Activated CD4-positive, alpha-beta memory T cell treated with anti-CD3 and anti-CD28 coated beads for 36 hours (primary cell): ENCODE results near the gene HTATSF1. TPM values are rescaled to one million over a fixed set of nuclear protein-coding genes. Genes with fewer than 3 reads are reported as not detected.

Experiments used
- CTCF ChIA-PET: fragments of 350-600 bp; sonication (Branson Sonifier 250); formaldehyde crosslinking; loops from one replicate; lab custom pipeline; 2021; ENCODE audit warnings: antibody characterized with exemption, inconsistent platforms; lab: Charles Lee
- POLR2A ChIA-PET: fragments of 350-600 bp; sonication (Branson Sonifier 250); formaldehyde crosslinking; loops from one replicate; lab custom pipeline; 2021; ENCODE audit warnings: antibody characterized with exemption; lab: Charles Lee
- DNase-seq: peaks from one replicate; pipeline ENCODE4 v3.0.0-alpha.2; 2020
- H3K27ac Mint-ChIP-seq: one replicate; pipeline ENCODE4 v1.8.0; 2021; ENCODE audit warnings: mixed read lengths
- H3K27me3 Mint-ChIP-seq: one replicate; pipeline ENCODE4 v1.8.0; 2021; ENCODE audit warnings: mixed read lengths
- H3K36me3 Mint-ChIP-seq: one replicate; pipeline ENCODE4 v1.8.0; 2021; ENCODE audit warnings: mixed read lengths
- H3K4me1 Mint-ChIP-seq: one replicate; pipeline ENCODE4 v1.8.0; 2021; ENCODE audit warnings: low read depth, mixed read lengths
- H3K4me3 Mint-ChIP-seq: one replicate; pipeline ENCODE4 v1.8.0; 2021; ENCODE audit warnings: mild to moderate bottlenecking, mixed read lengths
- H3K9me3 Mint-ChIP-seq: one replicate; pipeline ENCODE4 v1.8.0; 2021; ENCODE audit warnings: mixed read lengths
- intact Hi-C: fragments of 100-400 bp; cut with micrococcal nuclease; formaldehyde crosslinking; loops from one replicate; pipeline ENCODE4 v1.15.1; 2023
- total RNA-seq, 2 experiments: library from RNA; stranded (reverse); gene quantifications; one replicate each; pipeline ENCODE4 v1.2.3, GENCODE V29; 2021

HTATSF1 gene, protein sequence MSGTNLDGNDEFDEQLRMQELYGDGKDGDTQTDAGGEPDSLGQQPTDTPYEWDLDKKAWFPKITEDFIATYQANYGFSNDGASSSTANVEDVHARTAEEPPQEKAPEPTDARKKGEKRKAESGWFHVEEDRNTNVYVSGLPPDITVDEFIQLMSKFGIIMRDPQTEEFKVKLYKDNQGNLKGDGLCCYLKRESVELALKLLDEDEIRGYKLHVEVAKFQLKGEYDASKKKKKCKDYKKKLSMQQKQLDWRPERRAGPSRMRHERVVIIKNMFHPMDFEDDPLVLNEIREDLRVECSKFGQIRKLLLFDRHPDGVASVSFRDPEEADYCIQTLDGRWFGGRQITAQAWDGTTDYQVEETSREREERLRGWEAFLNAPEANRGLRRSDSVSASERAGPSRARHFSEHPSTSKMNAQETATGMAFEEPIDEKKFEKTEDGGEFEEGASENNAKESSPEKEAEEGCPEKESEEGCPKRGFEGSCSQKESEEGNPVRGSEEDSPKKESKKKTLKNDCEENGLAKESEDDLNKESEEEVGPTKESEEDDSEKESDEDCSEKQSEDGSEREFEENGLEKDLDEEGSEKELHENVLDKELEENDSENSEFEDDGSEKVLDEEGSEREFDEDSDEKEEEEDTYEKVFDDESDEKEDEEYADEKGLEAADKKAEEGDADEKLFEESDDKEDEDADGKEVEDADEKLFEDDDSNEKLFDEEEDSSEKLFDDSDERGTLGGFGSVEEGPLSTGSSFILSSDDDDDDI
- 10 to 100 TPM; 49.4 to 53.4 TPM for total RNA-seq

DNA sequence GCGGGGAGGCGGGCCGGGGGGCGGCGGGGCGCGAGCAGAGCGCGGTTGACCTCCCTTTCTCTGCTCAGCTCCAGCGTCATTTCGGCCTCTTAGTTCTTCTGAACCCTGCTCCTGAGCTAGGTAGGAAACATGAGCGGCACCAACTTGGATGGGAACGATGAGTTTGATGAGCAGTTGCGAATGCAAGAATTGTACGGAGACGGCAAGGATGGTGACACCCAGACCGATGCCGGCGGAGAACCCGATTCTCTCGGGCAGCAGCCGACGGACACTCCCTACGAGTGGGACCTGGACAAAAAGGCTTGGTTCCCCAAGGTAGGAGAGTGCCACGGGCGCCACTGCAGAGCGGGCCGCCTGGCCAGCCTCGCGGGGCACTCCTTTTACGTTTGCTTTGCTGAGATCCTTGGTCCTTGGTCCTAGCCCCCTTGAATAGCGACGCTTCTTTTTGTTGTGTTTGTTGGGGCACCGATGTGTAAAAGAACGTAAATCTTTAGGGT is at the start of gene HTATSF1:
Gene HTATSF1, plus strand, starts transcription at position 37 of the 497 bp plus-strand sequence. Its CDS starts 93 bp downstream, at position 130.
- Mint-ChIP-seq H3K9me3 (no peaks in the 10 kb centered on the region), H3K4me3 (peak within 1 kb of the TSS; percentile 93), H3K27me3 (no peaks in the 10 kb centered on the region), H3K27ac (peak within 1 kb of the TSS; percentile 96), H3K4me1 (peaks cover 17% of the 10 kb centered on the region), H3K36me3 (peaks cover 7% of the 10 kb centered on the region)
- intact Hi-C loops, result loop anchor here (2.0 to 10.0 kb wide), 8 partner anchors 79 to 977 kb away; partner anchors contain the start of genes FHL1, INTS6L and MAP7D3
- no peak for DNase-seq
- ChIA-PET POLR2A (interaction anchor here (1.2 to 1.4 kb wide), 3 partner anchors 121 to 383 kb away, joined by 4 to 5 read pairs (median 4); partner anchors contain the start of gene RBMX), CTCF (interaction anchor here (0.9 to 2.7 kb wide), 4 partner anchors 77 to 200 kb away, joined by 3 to 15 read pairs (median 4); no protein-coding TSS in a partner anchor)

DNA sequence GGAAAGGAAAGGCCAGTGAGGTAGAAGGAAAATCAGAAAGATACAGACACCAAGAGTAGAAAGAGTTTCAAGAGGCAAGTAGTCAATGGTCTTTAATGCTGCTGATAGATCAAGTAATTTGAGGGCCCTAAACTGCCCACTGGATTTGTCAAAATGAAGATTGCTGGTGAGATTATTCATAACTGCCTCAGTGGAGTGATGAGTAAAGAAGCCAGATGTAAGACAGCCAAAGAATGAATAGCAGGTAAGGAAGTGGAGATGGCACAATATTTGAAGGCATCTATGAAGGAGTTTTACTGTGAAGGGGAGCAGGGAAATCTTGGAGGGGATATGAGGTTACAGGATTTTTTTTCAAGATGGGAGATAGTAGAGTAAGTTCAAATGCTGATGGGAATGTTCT is 49.4 kb upstream of the HTATSF1 start:
- Mint-ChIP-seq H3K36me3 (no peaks in the 10 kb centered on the region), H3K4me1 (no peaks in the 10 kb centered on the region), H3K4me3 (no peak overlapping the region), H3K27ac (no peak overlapping the region), H3K9me3 (no peaks in the 10 kb centered on the region), H3K27me3 (no peaks in the 10 kb centered on the region)
- ChIA-PET CTCF (no interaction called here), POLR2A (no interaction called here)
- DNase-seq, result no peak
- intact Hi-C loops, result no loop called here

GRCh38 chrX:136450050-136450830 is 47.2 kb upstream of the HTATSF1 start:
- DNase-seq, result no peak
- intact Hi-C loops, result no loop called here
- Mint-ChIP-seq H3K36me3 (no peaks in the 10 kb centered on the region), H3K27me3 (no peaks in the 10 kb centered on the region), H3K9me3 (no peaks in the 10 kb centered on the region), H3K4me3 (no peak overlapping the region), H3K4me1 (no peaks in the 10 kb centered on the region), H3K27ac (no peak overlapping the region)
- ChIA-PET CTCF (no interaction called here), POLR2A (no interaction called here)

DNA sequence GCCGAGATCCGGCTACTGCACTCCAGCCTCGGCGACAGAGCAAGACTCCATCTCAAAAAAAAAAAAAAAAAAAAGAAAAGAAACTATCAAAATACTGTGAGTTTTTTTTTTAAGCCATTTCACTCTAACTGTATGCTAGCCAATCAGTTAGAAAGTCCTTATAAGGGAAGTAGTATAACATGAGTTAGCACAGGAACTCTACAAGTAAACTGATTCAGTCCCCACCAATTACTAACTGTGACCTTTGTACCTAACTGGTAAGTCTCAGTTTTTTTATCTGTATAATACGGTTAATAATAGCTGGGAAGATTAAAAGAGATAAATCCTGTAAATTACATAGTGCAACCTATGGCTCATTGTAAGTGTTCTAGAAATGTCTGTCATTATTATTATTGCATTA is 44.8 kb upstream of the HTATSF1 start:
- ChIA-PET CTCF (no interaction called here), POLR2A (no interaction called here)
- intact Hi-C loops, result no loop called here
- Mint-ChIP-seq H3K27me3 (no peaks in the 10 kb centered on the region), H3K4me3 (no peak overlapping the region), H3K36me3 (no peaks in the 10 kb centered on the region), H3K4me1 (no peaks in the 10 kb centered on the region), H3K9me3 (no peaks in the 10 kb centered on the region), H3K27ac (no peak overlapping the region)
- no peak for DNase-seq

DNA sequence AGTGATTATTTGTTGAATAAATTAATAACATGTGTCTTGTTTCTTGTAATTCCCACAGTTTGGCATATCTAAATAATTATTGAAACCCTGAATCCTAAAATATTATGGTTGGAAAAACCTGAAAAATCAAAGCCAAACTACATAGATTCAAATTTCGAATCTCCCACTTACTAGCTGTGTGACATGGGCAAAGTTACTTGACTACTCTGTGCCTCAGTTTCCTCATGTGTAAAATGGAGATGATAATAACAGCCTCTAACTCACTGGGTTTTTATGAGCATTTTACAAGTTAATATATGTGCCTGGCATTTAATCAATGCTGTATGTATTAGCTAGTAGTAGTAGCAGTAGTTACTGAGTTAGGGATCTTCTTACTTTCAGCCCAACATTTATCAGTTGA is 44.3 kb upstream of the HTATSF1 start:
- intact Hi-C loops, result no loop called here
- H3K27ac Mint-ChIP-seq, result no peak overlapping the region
- H3K9me3 Mint-ChIP-seq, result no peaks in the 10 kb centered on the region
- ChIA-PET POLR2A (no interaction called here), CTCF (no interaction called here)
- no peaks in the 10 kb centered on the region for H3K27me3 Mint-ChIP-seq
- no peak overlapping the region for H3K4me3 Mint-ChIP-seq
- H3K36me3 Mint-ChIP-seq, result no peaks in the 10 kb centered on the region
- H3K4me1 Mint-ChIP-seq, result no peaks in the 10 kb centered on the region
- no peak for DNase-seq

GRCh38 chrX:136453771-136454170 is 43.6 kb upstream of the HTATSF1 start:
- H3K27me3 Mint-ChIP-seq, result no peaks in the 10 kb centered on the region
- no peaks in the 10 kb centered on the region for H3K9me3 Mint-ChIP-seq
- CTCF ChIA-PET, result no interaction called here
- POLR2A ChIA-PET, result no interaction called here
- no peak for DNase-seq
- intact Hi-C loops, result no loop called here
- H3K4me1 Mint-ChIP-seq, result no peaks in the 10 kb centered on the region
- no peaks in the 10 kb centered on the region for H3K36me3 Mint-ChIP-seq
- H3K4me3 Mint-ChIP-seq, result no peak overlapping the region
- H3K27ac Mint-ChIP-seq, result no peak overlapping the region

- Mint-ChIP-seq H3K36me3 (no peaks in the 10 kb centered on the region), H3K27me3 (no peaks in the 10 kb centered on the region), H3K9me3 (no peaks in the 10 kb centered on the region), H3K4me3 (no peak overlapping the region), H3K27ac (no peak overlapping the region), H3K4me1 (no peaks in the 10 kb centered on the region)
- ChIA-PET POLR2A (no interaction called here), CTCF (no interaction called here)
- intact Hi-C loops, result no loop called here
- no peak for DNase-seq
Observed at GRCh38 chrX:136456133-136456532, 41.3 kb upstream of the HTATSF1 start.

DNA sequence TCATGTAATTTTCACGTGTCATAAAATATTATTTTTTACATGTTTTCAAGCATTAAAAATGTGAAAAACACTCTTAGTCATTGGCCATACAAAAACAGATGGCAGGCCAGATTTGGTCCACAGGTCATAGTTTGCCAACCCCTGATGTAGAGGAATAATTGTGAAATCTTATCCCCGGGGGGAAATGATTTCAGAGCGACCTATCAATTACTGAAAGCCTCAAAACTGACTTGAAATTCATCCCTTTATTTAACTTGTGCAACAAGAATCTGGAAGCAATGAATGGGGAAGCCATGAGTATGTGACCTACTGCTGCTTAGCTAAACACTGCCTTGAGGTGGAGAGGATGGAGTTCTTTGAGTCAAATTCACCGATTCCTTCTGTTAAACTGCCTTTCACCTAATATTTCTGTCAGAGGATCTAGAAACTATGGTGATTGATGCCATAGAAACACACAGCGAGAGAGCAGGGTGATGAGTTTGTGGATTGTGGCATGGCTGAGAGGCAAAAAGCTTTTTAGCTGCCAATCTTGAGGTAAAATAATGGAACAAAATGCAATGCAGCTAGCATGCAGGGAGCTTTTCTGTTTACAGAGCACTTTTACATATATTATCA is 40.0 kb upstream of the HTATSF1 start:
- DNase-seq, result no peak
- H3K4me3 Mint-ChIP-seq, result no peak overlapping the region
- POLR2A ChIA-PET, result no interaction called here
- no peaks in the 10 kb centered on the region for H3K36me3 Mint-ChIP-seq
- no peak overlapping the region for H3K27ac Mint-ChIP-seq
- no peaks in the 10 kb centered on the region for H3K9me3 Mint-ChIP-seq
- no peaks in the 10 kb centered on the region for H3K27me3 Mint-ChIP-seq
- CTCF ChIA-PET, result no interaction called here
- no peaks in the 10 kb centered on the region for H3K4me1 Mint-ChIP-seq
- intact Hi-C loops, result no loop called here

- no peaks in the 10 kb centered on the region for H3K27me3 Mint-ChIP-seq
- POLR2A ChIA-PET, result no interaction called here
- H3K4me3 Mint-ChIP-seq, result no peak overlapping the region
- DNase-seq, result no peak
- H3K9me3 Mint-ChIP-seq, result no peaks in the 10 kb centered on the region
- H3K36me3 Mint-ChIP-seq, result no peaks in the 10 kb centered on the region
- H3K4me1 Mint-ChIP-seq, result no peaks in the 10 kb centered on the region
- CTCF ChIA-PET, result no interaction called here
- intact Hi-C loops, result no loop called here
- no peak overlapping the region for H3K27ac Mint-ChIP-seq
Observed at GRCh38 chrX:136464589-136464988, 32.8 kb upstream of the HTATSF1 start.

DNA sequence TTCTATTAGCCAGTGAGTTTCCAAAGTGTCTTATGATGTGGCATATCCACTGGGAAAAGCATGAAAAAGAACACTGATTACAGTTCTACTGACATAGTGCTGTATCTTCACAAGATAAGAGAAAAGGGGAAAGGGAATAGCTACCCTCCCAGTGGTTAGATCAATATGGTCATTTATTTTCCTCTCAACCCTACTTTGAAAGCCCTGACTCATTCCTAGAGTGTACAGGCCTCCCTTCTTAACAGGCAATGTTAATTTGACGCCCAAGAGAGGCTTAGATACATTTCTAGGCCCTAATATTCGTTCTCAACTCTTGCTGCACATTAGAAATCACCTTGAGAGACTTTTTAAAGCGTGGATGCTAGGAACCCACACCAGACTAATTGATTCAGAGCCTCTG is 30.1 kb upstream of the HTATSF1 start:
- H3K9me3 Mint-ChIP-seq, result no peaks in the 10 kb centered on the region
- intact Hi-C loops, result no loop called here
- POLR2A ChIA-PET, result no interaction called here

DNA sequence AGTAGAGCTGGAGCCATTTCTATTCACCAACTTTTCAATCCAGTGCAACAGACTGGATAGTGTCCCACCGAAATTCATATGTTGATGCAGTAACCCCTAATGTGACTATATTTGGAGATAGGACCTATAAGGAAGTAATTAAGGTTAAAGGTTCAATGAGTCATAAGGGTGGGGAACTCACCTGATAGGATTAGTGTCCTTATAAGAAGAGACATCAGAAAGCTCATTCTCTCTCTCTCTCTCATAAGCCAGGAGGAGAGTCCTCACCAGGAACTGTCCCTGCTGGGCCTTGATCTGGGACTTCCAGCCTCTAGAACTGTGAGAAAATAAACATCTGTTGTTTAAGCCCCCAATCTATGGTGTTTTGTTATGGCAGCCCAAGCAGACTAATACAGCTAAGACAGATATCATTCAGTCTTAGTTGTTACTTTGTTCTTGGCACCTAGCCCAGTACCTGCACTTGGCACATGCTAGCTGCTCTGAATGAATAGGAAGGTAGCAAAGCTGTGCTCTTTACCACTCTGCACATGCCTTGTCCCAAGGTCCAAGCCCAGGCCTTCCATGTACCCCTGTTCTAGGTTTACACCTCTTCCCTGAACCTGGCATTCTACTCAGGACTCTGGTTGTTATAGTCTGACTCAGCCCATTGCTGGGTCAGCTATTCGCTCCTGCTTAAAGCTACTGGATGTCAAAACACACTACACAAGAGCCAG is 28.8 kb upstream of the HTATSF1 start:
- ChIA-PET CTCF (no interaction called here), POLR2A (no interaction called here)
- no peaks in the 10 kb centered on the region for H3K9me3 Mint-ChIP-seq
- intact Hi-C loops, result no loop called here
- no peak overlapping the region for H3K27ac Mint-ChIP-seq
- no peaks in the 10 kb centered on the region for H3K4me1 Mint-ChIP-seq
- peaks cover 1% of the 10 kb centered on the region for H3K27me3 Mint-ChIP-seq
- DNase-seq, result no peak
- H3K36me3 Mint-ChIP-seq, result no peaks in the 10 kb centered on the region
- H3K4me3 Mint-ChIP-seq, result no peak overlapping the region

More for the DNA sequence above, 30.1 kb upstream of the HTATSF1 start:
- DNase-seq, result no peak
- Mint-ChIP-seq H3K4me1 (no peaks in the 10 kb centered on the region), H3K36me3 (no peaks in the 10 kb centered on the region), H3K4me3 (no peak overlapping the region), H3K27ac (no peak overlapping the region), H3K27me3 (peaks cover 1% of the 10 kb centered on the region)
- CTCF ChIA-PET, result no interaction called here
